Vagina (tissue), 2 donors: ENCODE results near the gene GP1BA. TPM values are rescaled to one million over a fixed set of nuclear protein-coding genes. Genes with fewer than 3 reads are reported as not detected.
"Not testable (repeated sequence)": the region's sequence is repeated elsewhere in the genome, so short reads cannot be mapped to it uniquely, and the experiment has no call there.

ENCODE experiments used
- DNase-seq, 2 donors: peaks; one replicate each; pipeline ENCODE4 v3.0.0-alpha.2; 2017; ENCODE audit errors: extremely low spot score in 2 of 2
- H3K27ac ChIP-seq: fragments of 200-600 bp; sonication (generic); one replicate; pipeline ENCODE4 v1.5.1; 2019
- H3K27me3 ChIP-seq: fragments of 200-600 bp; sonication (generic); one replicate; pipeline ENCODE4 v1.5.1; 2019
- H3K36me3 ChIP-seq, 2 donors: fragments of 200-600 bp; sonication (generic); one replicate each; pipeline ENCODE4 v1.5.1; 2017 to 2019
- H3K4me1 ChIP-seq: fragments of 200-600 bp; sonication (generic); one replicate; pipeline ENCODE4 v1.5.1; 2019
- H3K4me3 ChIP-seq, 2 donors: fragments of 200-600 bp; sonication (generic); 1 replicate in 1 of 2; 2 replicates in 1 of 2; pipeline ENCODE4 v1.5.1; 2016 to 2019
- H3K9me3 ChIP-seq: fragments of 200-600 bp; sonication (generic); one replicate; pipeline ENCODE4 v1.5.1; 2019
- CTCF ChIP-seq, 3 experiments: fragments of 450-650 bp in 2 of 3; fragments of 200-600 bp in 1 of 3; sonication (generic) in 1 of 3; IDR thresholded peaks; one replicate each; pipeline ENCODE4 v1.5.1; 2017 to 2019; ENCODE audit warnings: antibody characterized with exemption in 3 of 3, mild to moderate bottlenecking in 2 of 3, moderate library complexity in 2 of 3
- POLR2A ChIP-seq, 2 donors: fragments of 450-650 bp; IDR thresholded peaks; one replicate each; pipeline ENCODE4 v1.6.1; 2017; ENCODE audit warnings: antibody characterized with exemption in 2 of 2, mild to moderate bottlenecking in 2 of 2, moderate library complexity in 2 of 2
- POLR2AphosphoS5 ChIP-seq, 2 donors: sonication (generic); formaldehyde crosslinking; IDR thresholded peaks; one replicate each; pipeline ENCODE4 v1.9.0; 2017; ENCODE audit warnings: antibody characterized with exemption in 2 of 2, mild to moderate bottlenecking in 2 of 2, low read depth in 1 of 2; ENCODE audit not compliant: insufficient read depth in 1 of 2
- intact Hi-C: fragments of 100-400 bp; cut with DNase I; formaldehyde crosslinking; loops from one replicate; pipeline ENCODE4 v1.15.1; 2023
- total RNA-seq: library from RNA; depleted of rRNA; stranded (reverse); fragments of >200 nt; gene quantifications from one replicate; pipeline ENCODE4 v1.2.3, GENCODE V29; 2016

GP1BA gene
- total RNA-seq, 1 donor from 2014 or later: not detected

GRCh38 chr17:4908301-4908700, 23.8 kb upstream of the GP1BA start:
- H3K27me3 ChIP-seq: no peaks in the 10 kb centered on the region
- DNase-seq: no peak
- TF ChIP-seq CTCF (IDR thresholded peaks at IDR 0.05) (no peak), POLR2A (IDR thresholded peaks at IDR 0.05) (no peak), POLR2AphosphoS5 (IDR thresholded peaks at IDR 0.05; ENCODE audit: insufficient read depth in 1 of 2, low read depth in 1 of 2) (no peak)
- H3K27ac ChIP-seq: peak overlapping the region; percentile 69
- no peaks in the 10 kb centered on the region for H3K36me3 ChIP-seq
- intact Hi-C loops: loop anchor here (5.0 to 10.0 kb wide), 2 partner anchors 74 to 156 kb away; no protein-coding TSS in a partner anchor
- H3K4me1 ChIP-seq: peaks cover 21% of the 10 kb centered on the region
- H3K9me3 ChIP-seq: no peaks in the 10 kb centered on the region
- H3K4me3 ChIP-seq: no peak overlapping the region

GRCh38 chr17:4908711-4909496, 23.2 kb upstream of the GP1BA start:
- peak overlapping the region; percentile 69 for H3K27ac ChIP-seq
- DNase-seq: no peak
- intact Hi-C loops: loop anchor here (5.0 to 10.0 kb wide), 2 partner anchors 73 to 156 kb away; no protein-coding TSS in a partner anchor
- H3K36me3 ChIP-seq: no peaks in the 10 kb centered on the region
- H3K4me1 ChIP-seq: peaks cover 18% of the 10 kb centered on the region
- no peak for TF ChIP-seq POLR2A (IDR thresholded peaks at IDR 0.05)
- TF ChIP-seq CTCF (IDR thresholded peaks at IDR 0.05): peak; percentile 24 to 71 (median 36)
- peak; percentile 54 to 63 for TF ChIP-seq POLR2AphosphoS5 (IDR thresholded peaks at IDR 0.05; ENCODE audit: insufficient read depth in 1 of 2, low read depth in 1 of 2)
- no peaks in the 10 kb centered on the region for H3K27me3 ChIP-seq
- H3K4me3 ChIP-seq: no peak overlapping the region
- H3K9me3 ChIP-seq: no peaks in the 10 kb centered on the region

- intact Hi-C loops: no loop called here
- H3K27ac ChIP-seq: no peak overlapping the region
- DNase-seq: no peak
- TF ChIP-seq POLR2AphosphoS5 (IDR thresholded peaks at IDR 0.05; ENCODE audit: insufficient read depth in 1 of 2, low read depth in 1 of 2) (no peak), POLR2A (IDR thresholded peaks at IDR 0.05) (no peak), CTCF (IDR thresholded peaks at IDR 0.05) (no peak)
- peaks cover 8% of the 10 kb centered on the region for H3K4me1 ChIP-seq
- no peaks in the 10 kb centered on the region for H3K27me3 ChIP-seq
- H3K36me3 ChIP-seq: no peaks in the 10 kb centered on the region
- H3K9me3 ChIP-seq: no peaks in the 10 kb centered on the region
- no peak overlapping the region for H3K4me3 ChIP-seq
These were observed 18.1 kb upstream of the GP1BA start for GRCh38 chr17:4913994-4914393.

- H3K4me1 ChIP-seq, DNase-seq, H3K36me3 ChIP-seq, intact Hi-C loops, H3K4me3 ChIP-seq, H3K9me3 ChIP-seq, H3K27ac ChIP-seq, H3K27me3 ChIP-seq: not testable (repeated sequence)
These were observed 17.5 kb upstream of the GP1BA start for GRCh38 chr17:4914551-4914950.

- no peak for DNase-seq
- no peaks in the 10 kb centered on the region for H3K36me3 ChIP-seq
- no peaks in the 10 kb centered on the region for H3K27me3 ChIP-seq
- TF ChIP-seq POLR2AphosphoS5 (IDR thresholded peaks at IDR 0.05; ENCODE audit: insufficient read depth in 1 of 2, low read depth in 1 of 2): no peak
- no peak for TF ChIP-seq POLR2A (IDR thresholded peaks at IDR 0.05)
- TF ChIP-seq CTCF (IDR thresholded peaks at IDR 0.05): no peak
- no peaks in the 10 kb centered on the region for H3K4me1 ChIP-seq
- no peaks in the 10 kb centered on the region for H3K9me3 ChIP-seq
- H3K27ac ChIP-seq: no peak overlapping the region
- intact Hi-C loops: no loop called here
- H3K4me3 ChIP-seq: no peak overlapping the region
These were observed 12.5 kb upstream of the GP1BA start for GRCh38 chr17:4919511-4920047.
